HepG2 (cell line): ENCODE measurements around the gene ARAP1. TPM values are rescaled to one million over a fixed set of nuclear protein-coding genes. Genes with fewer than 3 reads are reported as not detected.
A peak's percentile ranks its signal among the peaks of the same experiment; 100 is the strongest.

Experiments used
- HMGXB3 ChIP-seq: sonication (generic); formaldehyde crosslinking; IDR thresholded peaks from 2 replicates; pipeline ENCODE4 v1.4.0; 2020; ENCODE audit warnings: missing genetic modification reagents, borderline replicate concordance
- KLF9 ChIP-seq: IDR thresholded peaks from 2 replicates; pipeline ENCODE4 v1.6.1; 2016; ENCODE audit warnings: low read depth
- NR2F1 ChIP-seq, 2 experiments: fragments of 450-650 bp in 1 of 2; formaldehyde crosslinking in 1 of 2; IDR thresholded peaks; 2 replicates each; pipeline versions ENCODE4 v1.5.0 to v1.6.1; 2016 to 2020; ENCODE audit warnings: mild to moderate bottlenecking in 1 of 2, missing compliant biosample characterization in 1 of 2, missing genetic modification reagents in 1 of 2, moderate library complexity in 1 of 2
- TARDBP ChIP-seq: sonication (generic); formaldehyde crosslinking; IDR thresholded peaks from 2 replicates; pipeline ENCODE4 v1.8.0; 2022; ENCODE audit warnings: mild to moderate bottlenecking, missing genetic modification reagents
- THRA ChIP-seq: sonication (generic); formaldehyde crosslinking; IDR thresholded peaks from 2 replicates; pipeline ENCODE4 v1.4.0; 2020; ENCODE audit warnings: missing genetic modification reagents, borderline replicate concordance
- U2AF2 ChIP-seq: fragments of 200-400 bp; formaldehyde crosslinking; IDR thresholded peaks from 2 replicates; pipeline ENCODE4 v1.6.1; 2017; ENCODE audit warnings: low read depth, mild to moderate bottlenecking, low read length
- USF2 ChIP-seq, 2 experiments: sonication (generic) in 1 of 2; formaldehyde crosslinking in 1 of 2; IDR thresholded peaks; 2 replicates each; pipeline versions ENCODE4 v1.5.1 to v1.6.1; 2011 to 2020; ENCODE audit warnings: borderline replicate concordance in 1 of 2, low read depth in 1 of 2, low read length in 1 of 2, mild to moderate bottlenecking in 1 of 2, missing genetic modification reagents in 1 of 2, moderate library complexity in 1 of 2
- ZBTB42 ChIP-seq: sonication (generic); formaldehyde crosslinking; IDR thresholded peaks from 2 replicates; pipeline ENCODE4 v1.5.0; 2020; ENCODE audit warnings: mild to moderate bottlenecking, missing genetic modification reagents
- ZNF18 ChIP-seq: sonication (generic); formaldehyde crosslinking; IDR thresholded peaks from 2 replicates; pipeline ENCODE4 v1.8.0; 2022; ENCODE audit warnings: mild to moderate bottlenecking, missing genetic modification reagents; ENCODE audit not compliant: insufficient replicate concordance
- ZNF598 ChIP-seq: sonication (generic); formaldehyde crosslinking; IDR thresholded peaks from 2 replicates; pipeline ENCODE4 v1.5.1; 2020; ENCODE audit warnings: mild to moderate bottlenecking, missing genetic modification reagents, borderline replicate concordance
- ZNF674 ChIP-seq: sonication (generic); formaldehyde crosslinking; IDR thresholded peaks from 2 replicates; pipeline ENCODE4 v1.5.0; 2020; ENCODE audit warnings: low read depth, mild to moderate bottlenecking, missing genetic modification reagents
- ZNF746 ChIP-seq: sonication (generic); formaldehyde crosslinking; IDR thresholded peaks from 2 replicates; pipeline ENCODE4 v1.8.0; 2022; ENCODE audit warnings: mild to moderate bottlenecking, missing genetic modification reagents
- ZNF776 ChIP-seq: sonication (generic); formaldehyde crosslinking; IDR thresholded peaks from 2 replicates; pipeline ENCODE4 v1.4.0; 2020; ENCODE audit warnings: mild to moderate bottlenecking, missing genetic modification reagents
- ZSCAN22 ChIP-seq: sonication (generic); formaldehyde crosslinking; IDR thresholded peaks from 2 replicates; pipeline ENCODE4 v1.4.0; 2020; ENCODE audit warnings: mild to moderate bottlenecking, missing genetic modification reagents
- polyA plus RNA-seq, 8 experiments: library from polyadenylated mRNA; depleted of rRNA in 3 of 8; stranded (reverse) in 7 of 8; unstranded in 1 of 8; fragments of >200 nt; fragmentation: Illumina TruSeq in 4 of 8; extraction: Trizol in 4 of 8; gene quantifications; 2 replicates each; pipeline versions ENCODE4 v1.2.1 to v1.2.3, GENCODE V29; 2011 to 2016; ENCODE audit warnings: low read depth in 4 of 8, missing spikeins in 1 of 8, mixed read lengths in 1 of 8; ENCODE audit not compliant: insufficient read depth in 1 of 8
- total RNA-seq, 5 experiments: library from RNA; depleted of rRNA; stranded (reverse); fragments of >200 nt; fragmentation: Illumina TruSeq; extraction: Trizol; gene quantifications; 2 replicates each; pipeline ENCODE4 v1.2.3, GENCODE V29; 2016; ENCODE audit warnings: low read depth in 1 of 5
- TF ChIP-seq, protein P1 (sequence below): sonication (generic); formaldehyde crosslinking; IDR thresholded peaks from 2 replicates; pipeline ENCODE4 v1.5.1; 2020; ENCODE audit warnings: mild to moderate bottlenecking, missing genetic modification reagents, moderate library complexity
- TF ChIP-seq, protein P2 (sequence below): sonication (generic); formaldehyde crosslinking; IDR thresholded peaks from 2 replicates; pipeline ENCODE4 v1.4.0; 2020; ENCODE audit warnings: mild to moderate bottlenecking, low read depth, missing genetic modification reagents

ARAP1 gene
- total and polyA plus RNA-seq, 2 of the 13 experiments (the other 11 are each of a cell fraction or from before 2014, with no cell fraction given), result 43.2 to 55.5 TPM

- TF ChIP-seq THRA (CRISPR knock-in tag) (peak; percentile 56; the same call in 1 of the 2 replicates), ZNF598 (CRISPR knock-in tag) (no peak), ZNF674 (CRISPR knock-in tag) (no peak), TARDBP (CRISPR knock-in tag) (0 out of 2 replicates have a peak, but pooled peaks have one; percentile 38), U2AF2 (no peak), ZNF18 (CRISPR knock-in tag) (no peak), ZBTB42 (CRISPR knock-in tag) (no peak), ZNF776 (CRISPR knock-in tag) (no peak), HMGXB3 (CRISPR knock-in tag) (no peak), USF2 (IDR thresholded peaks at IDR 0.05; ENCODE audit: low read depth, low read length) (no peak), USF2 (CRISPR knock-in tag; IDR thresholded peaks at IDR 0.05; ENCODE audit: borderline replicate concordance) (no peak), KLF9 (CRISPR knock-in tag) (no peak), ZNF746 (CRISPR knock-in tag) (peak; percentile 45; the same call in 1 of the 2 replicates), ZSCAN22 (no peak), NR2F1 (CRISPR knock-in tag; IDR thresholded peaks at IDR 0.05) (peak in 1 of 2 experiments; percentile 51; a peak in 1 of 4 replicates)
- TF ChIP-seq, protein P1, sequence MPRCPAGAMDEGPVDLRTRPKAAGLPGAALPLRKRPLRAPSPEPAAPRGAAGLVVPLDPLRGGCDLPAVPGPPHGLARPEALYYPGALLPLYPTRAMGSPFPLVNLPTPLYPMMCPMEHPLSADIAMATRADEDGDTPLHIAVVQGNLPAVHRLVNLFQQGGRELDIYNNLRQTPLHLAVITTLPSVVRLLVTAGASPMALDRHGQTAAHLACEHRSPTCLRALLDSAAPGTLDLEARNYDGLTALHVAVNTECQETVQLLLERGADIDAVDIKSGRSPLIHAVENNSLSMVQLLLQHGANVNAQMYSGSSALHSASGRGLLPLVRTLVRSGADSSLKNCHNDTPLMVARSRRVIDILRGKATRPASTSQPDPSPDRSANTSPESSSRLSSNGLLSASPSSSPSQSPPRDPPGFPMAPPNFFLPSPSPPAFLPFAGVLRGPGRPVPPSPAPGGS, result no peak
- TF ChIP-seq, protein P2, sequence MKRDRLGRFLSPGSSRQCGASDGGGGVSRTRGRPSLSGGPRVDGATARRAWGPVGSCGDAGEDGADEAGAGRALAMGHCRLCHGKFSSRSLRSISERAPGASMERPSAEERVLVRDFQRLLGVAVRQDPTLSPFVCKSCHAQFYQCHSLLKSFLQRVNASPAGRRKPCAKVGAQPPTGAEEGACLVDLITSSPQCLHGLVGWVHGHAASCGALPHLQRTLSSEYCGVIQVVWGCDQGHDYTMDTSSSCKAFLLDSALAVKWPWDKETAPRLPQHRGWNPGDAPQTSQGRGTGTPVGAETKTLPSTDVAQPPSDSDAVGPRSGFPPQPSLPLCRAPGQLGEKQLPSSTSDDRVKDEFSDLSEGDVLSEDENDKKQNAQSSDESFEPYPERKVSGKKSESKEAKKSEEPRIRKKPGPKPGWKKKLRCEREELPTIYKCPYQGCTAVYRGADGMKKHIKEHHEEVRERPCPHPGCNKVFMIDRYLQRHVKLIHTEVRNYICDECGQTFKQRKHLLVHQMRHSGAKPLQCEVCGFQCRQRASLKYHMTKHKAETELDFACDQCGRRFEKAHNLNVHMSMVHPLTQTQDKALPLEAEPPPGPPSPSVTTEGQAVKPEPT, result no peak
Measured at GRCh38 chr11:72750086-72750485, 2.1 kb downstream of the ARAP1 start (continued).
